ENCODE data around the gene TMEM132A. TPM values are rescaled to one million over a fixed set of nuclear protein-coding genes. Genes with fewer than 3 reads are reported as not detected.

The TMEM132A gene
- total RNA-seq, 1 experiment from 2014 or later, result 84.2 TPM

GRCh38 chr11:60934124-60934789 lies 10.0 kb downstream of the TMEM132A start:
- H2AFZ ChIP-seq (ENCODE audit: low read length), result no peak overlapping the region
- H3K9me2 ChIP-seq (replicated peaks; ENCODE audit: low read length), result no peaks in the 10 kb centered on the region
- TF ChIP-seq, protein P1, sequence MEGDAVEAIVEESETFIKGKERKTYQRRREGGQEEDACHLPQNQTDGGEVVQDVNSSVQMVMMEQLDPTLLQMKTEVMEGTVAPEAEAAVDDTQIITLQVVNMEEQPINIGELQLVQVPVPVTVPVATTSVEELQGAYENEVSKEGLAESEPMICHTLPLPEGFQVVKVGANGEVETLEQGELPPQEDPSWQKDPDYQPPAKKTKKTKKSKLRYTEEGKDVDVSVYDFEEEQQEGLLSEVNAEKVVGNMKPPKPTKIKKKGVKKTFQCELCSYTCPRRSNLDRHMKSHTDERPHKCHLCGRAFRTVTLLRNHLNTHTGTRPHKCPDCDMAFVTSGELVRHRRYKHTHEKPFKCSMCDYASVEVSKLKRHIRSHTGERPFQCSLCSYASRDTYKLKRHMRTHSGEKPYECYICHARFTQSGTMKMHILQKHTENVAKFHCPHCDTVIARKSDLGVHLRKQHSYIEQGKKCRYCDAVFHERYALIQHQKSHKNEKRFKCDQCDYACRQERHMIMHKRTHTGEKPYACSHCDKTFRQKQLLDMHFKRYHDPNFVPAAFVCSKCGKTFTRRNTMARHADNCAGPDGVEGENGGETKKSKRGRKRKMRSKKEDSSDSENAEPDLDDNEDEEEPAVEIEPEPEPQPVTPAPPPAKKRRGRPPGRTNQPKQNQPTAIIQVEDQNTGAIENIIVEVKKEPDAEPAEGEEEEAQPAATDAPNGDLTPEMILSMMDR (conservative IDR thresholded peaks at IDR 0.05; ENCODE audit: low read depth, low read length), result no peak
- no peak for TF ChIP-seq EZH2phosphoT487 (IDR thresholded peaks at IDR 0.05; ENCODE audit: borderline replicate concordance, low read length)
- TF ChIP-seq EZH2 (IDR thresholded peaks at IDR 0.05; ENCODE audit: low read length, unreplicated experiment), result no peak
- ATAC-seq, result no peak
- no peaks in the 10 kb centered on the region for H3K9me3 ChIP-seq (ENCODE audit: low read length)
- H3F3A ChIP-seq (ENCODE audit: low read length, unreplicated experiment), result no peaks in the 10 kb centered on the region
- H3K27me3 ChIP-seq (ENCODE audit: low read length), result no peaks in the 10 kb centered on the region
- ChIA-PET CTCF (no interaction called here), POLR2A (ENCODE audit: unreplicated experiment) (no interaction called here)
- no peak overlapping the region for H3K4me2 ChIP-seq (ENCODE audit: low read length)
- H3K27ac ChIP-seq (ENCODE audit: low read length), result no peak overlapping the region
- no peak overlapping the region for H3K4me3 ChIP-seq (ENCODE audit: low read length)
- BruUV-seq (replicated peaks), result no TSS peak
- no peaks in the 10 kb centered on the region for H3K79me2 ChIP-seq (ENCODE audit: low read length)
- no peaks in the 10 kb centered on the region for H3K4me1 ChIP-seq (ENCODE audit: insufficient read depth, low read length)
- intact Hi-C loops (cut with micrococcal nuclease), result no loop called here
- no peak for DNase-seq
- peaks cover 11% of the 10 kb centered on the region; the same call in 1 of the 2 replicates for H3K36me3 ChIP-seq (ENCODE audit: low read depth, low read length)
- no peak overlapping the region for H3K9ac ChIP-seq (ENCODE audit: low read length)
- H4K20me1 ChIP-seq (ENCODE audit: low read length), result no peaks in the 10 kb centered on the region

DNA sequence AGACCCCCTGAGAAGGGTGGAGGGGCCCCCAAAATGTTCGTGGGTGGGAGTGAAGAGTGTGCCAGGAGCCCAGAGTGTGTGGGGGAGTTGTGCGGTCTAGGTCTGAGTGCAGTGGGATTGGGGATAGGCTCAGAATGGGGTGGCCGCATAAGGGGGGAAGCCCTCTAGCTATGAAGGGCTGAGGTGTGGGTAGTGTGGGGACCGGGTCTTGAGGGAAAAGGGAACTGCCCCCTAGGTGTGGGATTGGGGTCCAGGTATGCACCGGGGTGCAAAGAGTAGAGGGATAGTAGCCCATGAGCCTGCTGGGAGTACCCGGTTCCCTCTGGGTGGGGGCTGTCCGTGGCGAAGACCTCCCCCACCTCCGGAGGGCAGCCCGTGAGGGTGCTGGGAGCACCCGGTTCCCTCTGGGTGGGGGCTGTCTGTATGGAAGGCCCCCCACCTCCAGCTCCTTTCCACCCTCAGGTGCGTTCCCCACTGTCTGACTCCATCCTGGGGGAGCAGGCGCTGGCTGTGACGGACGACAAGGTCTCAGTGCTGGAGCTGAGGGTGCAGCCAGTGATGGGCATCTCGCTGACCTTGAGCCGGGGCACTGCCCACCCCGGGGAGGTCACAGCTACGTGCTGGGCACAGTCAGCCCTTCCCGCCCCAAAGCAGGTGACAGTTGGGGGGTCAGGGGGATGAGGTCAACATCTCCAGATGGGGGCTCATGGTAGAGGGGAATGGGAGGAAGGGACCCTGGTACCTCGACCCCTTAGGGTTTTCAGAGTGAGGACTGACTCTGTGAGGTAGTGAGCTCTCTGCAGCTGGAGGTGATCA lies 10.7 kb downstream of the TMEM132A start:
- Histone ChIP-seq H3K79me2 (ENCODE audit: low read length) (no peaks in the 10 kb centered on the region), H3K36me3 (ENCODE audit: low read depth, low read length) (peaks cover 11% of the 10 kb centered on the region; the same call in 1 of the 2 replicates), H3K4me3 (ENCODE audit: low read length) (no peak overlapping the region), H3K4me1 (ENCODE audit: insufficient read depth, low read length) (no peaks in the 10 kb centered on the region), H2AFZ (ENCODE audit: low read length) (no peak overlapping the region), H3K9ac (ENCODE audit: low read length) (no peak overlapping the region), H3K4me2 (ENCODE audit: low read length) (no peak overlapping the region), H3K9me3 (ENCODE audit: low read length) (no peaks in the 10 kb centered on the region), H4K20me1 (ENCODE audit: low read length) (no peaks in the 10 kb centered on the region), H3K9me2 (replicated peaks; ENCODE audit: low read length) (no peaks in the 10 kb centered on the region), H3K27me3 (ENCODE audit: low read length) (no peaks in the 10 kb centered on the region), H3F3A (ENCODE audit: low read length, unreplicated experiment) (no peaks in the 10 kb centered on the region), H3K27ac (ENCODE audit: low read length) (no peak overlapping the region)
- ChIA-PET POLR2A (ENCODE audit: unreplicated experiment) (no interaction called here), CTCF (no interaction called here)
- TF ChIP-seq EZH2 (IDR thresholded peaks at IDR 0.05; ENCODE audit: low read length, unreplicated experiment), result no peak
- TF ChIP-seq, protein P1 (conservative IDR thresholded peaks at IDR 0.05; ENCODE audit: low read depth, low read length), result no peak
- TF ChIP-seq EZH2phosphoT487 (IDR thresholded peaks at IDR 0.05; ENCODE audit: borderline replicate concordance, low read length), result no peak
- intact Hi-C loops (cut with micrococcal nuclease), result no loop called here
- no TSS peak for BruUV-seq (replicated peaks)
- ATAC-seq, result no peak
- DNase-seq, result no peak

Data from PC-3 (cell line).